GM12875 (cell line): ENCODE results near the gene CEP20.
"Not testable (repeated sequence)": the region's sequence is repeated elsewhere in the genome, so short reads cannot be mapped to it uniquely, and the experiment has no call there.

ENCODE experiments used
- H3K4me3 ChIP-seq: one replicate; pipeline ENCODE4 v1.5.1; 2011; ENCODE audit warnings: low read depth, low read length, control low read depth
- CTCF ChIP-seq: IDR thresholded peaks from 2 replicates; pipeline ENCODE4 v1.5.1; 2011; ENCODE audit warnings: low read depth, mild to moderate bottlenecking, control low read depth, inconsistent platforms, low read length, moderate library complexity, borderline replicate concordance; ENCODE audit not compliant: insufficient read depth

Gene CEP20

GRCh38 chr16:15843635-15844279 lies 44.6 kb downstream of the CEP20 start:
- no peak overlapping the region for H3K4me3 ChIP-seq
- TF ChIP-seq CTCF: no peak

GRCh38 chr16:15839204-15839603 lies 49.2 kb downstream of the CEP20 start:
- H3K4me3 ChIP-seq: not testable (repeated sequence)

DNA sequence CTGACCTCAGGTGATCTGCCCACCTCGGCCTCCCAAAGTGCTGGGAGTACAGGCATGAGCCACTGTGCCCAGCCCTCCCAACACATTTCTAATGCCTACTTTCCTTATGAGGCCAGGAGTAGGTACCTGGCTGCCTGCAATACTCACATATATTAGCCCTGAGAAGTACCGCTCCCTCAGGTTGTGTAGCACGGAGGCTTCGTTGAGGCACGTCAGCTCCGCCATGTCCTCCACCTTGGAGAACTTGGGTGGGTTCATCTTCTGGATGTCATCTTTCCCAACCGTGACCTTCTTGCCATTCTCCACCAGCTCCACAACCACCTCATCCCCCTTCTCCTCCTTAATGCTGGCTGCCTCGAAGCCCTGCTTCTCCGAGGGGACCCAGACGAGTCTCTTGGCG lies 50.6 kb downstream of the CEP20 start:
- no peak for TF ChIP-seq CTCF

DNA sequence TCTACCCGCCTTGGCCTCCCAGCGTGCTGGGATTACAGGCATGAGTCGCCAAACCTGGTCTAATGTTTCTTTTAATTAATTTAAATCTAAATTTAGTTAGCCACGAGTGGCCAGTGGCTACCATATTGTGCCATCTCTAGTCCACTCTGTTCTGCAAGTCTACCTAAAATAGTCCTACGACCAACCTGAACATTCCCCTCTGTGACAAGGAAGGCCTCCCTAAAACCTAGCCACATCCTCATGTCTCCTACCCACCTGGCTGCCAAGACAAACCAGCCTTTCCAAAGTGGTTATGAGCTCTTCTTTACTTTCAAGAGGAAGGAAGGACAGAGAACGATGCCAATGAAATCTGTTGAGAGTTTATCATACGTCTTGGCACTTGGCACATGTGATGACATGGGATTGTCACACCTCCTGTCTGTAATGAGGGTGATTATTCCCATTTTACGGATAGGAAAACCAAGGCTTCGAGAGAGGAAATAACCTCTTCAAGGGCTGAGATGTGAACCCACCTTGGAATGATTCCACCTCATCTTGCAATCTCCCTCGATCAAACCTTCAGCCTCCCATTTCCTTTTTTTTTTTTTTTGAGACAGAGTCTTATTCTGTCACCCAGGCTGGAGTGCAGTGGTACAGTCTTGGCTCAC lies 51.3 kb downstream of the CEP20 start:
- H3K4me3 ChIP-seq: no peak overlapping the region
- TF ChIP-seq CTCF: no peak

More for the DNA sequence above, 50.6 kb downstream of the CEP20 start:
- H3K4me3 ChIP-seq: no peak overlapping the region

DNA sequence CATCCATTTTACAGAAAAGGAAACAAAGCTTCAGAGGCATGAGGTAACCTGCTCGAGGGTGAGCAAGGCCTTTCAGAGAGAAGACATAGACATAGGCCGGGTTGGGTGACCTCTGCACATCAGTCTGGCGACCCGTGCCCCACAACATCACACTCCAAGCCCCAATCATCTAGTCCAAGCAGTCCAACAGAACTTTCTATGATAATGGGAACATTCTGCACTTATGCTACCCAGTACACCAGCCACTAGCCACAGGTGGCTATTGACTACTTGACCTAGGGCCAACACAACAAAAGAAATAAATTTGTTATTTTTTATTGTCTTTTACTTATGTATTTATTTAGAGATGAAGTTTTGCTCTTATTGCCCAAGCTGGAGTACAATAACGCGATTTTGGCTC lies 52.3 kb downstream of the CEP20 start:
- no peak for TF ChIP-seq CTCF
- no peak overlapping the region for H3K4me3 ChIP-seq

- TF ChIP-seq CTCF: no peak
- no peak overlapping the region for H3K4me3 ChIP-seq
These were observed 53.1 kb downstream of the CEP20 start for GRCh38 chr16:15835136-15835878.

GRCh38 chr16:15834502-15834901 lies 53.9 kb downstream of the CEP20 start:
- no peak for TF ChIP-seq CTCF
- H3K4me3 ChIP-seq: no peak overlapping the region
